Measurements from ENCODE around the gene SIRT6.

DNA sequence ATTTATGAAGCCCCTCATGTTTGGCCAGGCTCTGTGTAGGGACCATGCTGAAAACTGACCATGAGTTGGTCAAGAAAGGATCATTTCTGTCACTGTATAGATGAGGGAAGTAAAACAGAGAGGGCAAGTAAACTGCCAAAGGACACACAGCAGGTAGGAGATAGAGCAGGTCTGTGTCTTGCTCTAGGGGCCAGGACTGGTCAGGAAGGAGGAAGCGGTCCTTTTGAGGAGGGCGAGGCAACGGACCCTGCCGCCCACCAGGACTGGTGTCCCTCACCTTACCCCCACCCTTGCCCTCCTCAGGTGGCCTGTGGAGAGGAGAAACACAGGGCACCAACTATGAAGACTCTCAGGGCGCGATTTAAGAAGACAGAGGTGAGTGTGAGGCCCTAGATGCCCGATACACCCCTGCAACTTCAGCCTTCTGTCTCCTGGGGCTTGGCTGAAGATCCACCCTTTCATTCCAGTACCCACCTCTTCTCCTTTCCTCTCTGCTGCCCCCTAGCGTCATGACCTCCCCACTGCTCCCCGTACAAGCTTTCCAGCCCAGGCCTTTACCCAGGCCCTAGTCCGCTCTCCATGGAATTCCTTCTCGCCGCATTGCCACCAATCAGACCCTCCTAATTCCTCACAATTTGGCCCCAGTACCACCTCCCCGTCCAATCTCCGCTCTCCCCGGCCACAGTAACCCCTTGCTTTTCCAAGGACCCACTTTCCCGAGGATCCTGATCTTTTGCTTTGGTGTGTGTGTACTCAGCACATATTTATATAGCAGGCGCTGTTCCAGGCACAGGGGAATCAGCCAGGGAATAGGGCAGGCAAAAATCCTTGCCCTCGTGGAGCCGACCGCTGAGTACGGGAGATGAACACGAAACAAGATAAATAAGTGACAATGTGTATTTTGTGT lies 4.0 kb upstream of the SIRT6 start:
- TF ChIP-seq POLR2A (IDR thresholded peaks at IDR 0.05) = peak; percentile 11
- TF ChIP-seq, protein P1, sequence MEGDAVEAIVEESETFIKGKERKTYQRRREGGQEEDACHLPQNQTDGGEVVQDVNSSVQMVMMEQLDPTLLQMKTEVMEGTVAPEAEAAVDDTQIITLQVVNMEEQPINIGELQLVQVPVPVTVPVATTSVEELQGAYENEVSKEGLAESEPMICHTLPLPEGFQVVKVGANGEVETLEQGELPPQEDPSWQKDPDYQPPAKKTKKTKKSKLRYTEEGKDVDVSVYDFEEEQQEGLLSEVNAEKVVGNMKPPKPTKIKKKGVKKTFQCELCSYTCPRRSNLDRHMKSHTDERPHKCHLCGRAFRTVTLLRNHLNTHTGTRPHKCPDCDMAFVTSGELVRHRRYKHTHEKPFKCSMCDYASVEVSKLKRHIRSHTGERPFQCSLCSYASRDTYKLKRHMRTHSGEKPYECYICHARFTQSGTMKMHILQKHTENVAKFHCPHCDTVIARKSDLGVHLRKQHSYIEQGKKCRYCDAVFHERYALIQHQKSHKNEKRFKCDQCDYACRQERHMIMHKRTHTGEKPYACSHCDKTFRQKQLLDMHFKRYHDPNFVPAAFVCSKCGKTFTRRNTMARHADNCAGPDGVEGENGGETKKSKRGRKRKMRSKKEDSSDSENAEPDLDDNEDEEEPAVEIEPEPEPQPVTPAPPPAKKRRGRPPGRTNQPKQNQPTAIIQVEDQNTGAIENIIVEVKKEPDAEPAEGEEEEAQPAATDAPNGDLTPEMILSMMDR (IDR thresholded peaks at IDR 0.05) = peak; percentile 83 to 91 (median 86)
